Stimulated activated naive CD8-positive, alpha-beta T cell treated with anti-CD3 and anti-CD28 coated beads, Interleukin-15, amount 100 ng/mL, for 72 hours (primary cell): Measurements from ENCODE around the gene ANKRD22.

Experiments used
- ATAC-seq: fragments of 150-1000 bp; cut with Tn5 transposase; 2 replicates; pipeline ENCODE4 v1.10.0; 2021; ENCODE audit warnings: mild to moderate bottlenecking, moderate library complexity
- DNase-seq, 2 donors: peaks; one replicate each; pipeline ENCODE4 v3.0.0; 2021 to 2022
- H3K27ac Mint-ChIP-seq, 2 donors: one replicate each; pipeline ENCODE4 v1.8.0; 2022; ENCODE audit warnings: mild to moderate bottlenecking in 2 of 2, mixed read lengths in 2 of 2, moderate library complexity in 2 of 2
- H3K27me3 Mint-ChIP-seq: one replicate; pipeline ENCODE4 v1.8.0; 2022; ENCODE audit warnings: mixed read lengths
- H3K4me1 Mint-ChIP-seq: one replicate; pipeline ENCODE4 v1.8.0; 2022; ENCODE audit warnings: mild to moderate bottlenecking, mixed read lengths
- H3K4me3 Mint-ChIP-seq, 2 donors: one replicate each; pipeline ENCODE4 v1.8.0; 2022; ENCODE audit warnings: mild to moderate bottlenecking in 2 of 2, mixed read lengths in 2 of 2, moderate library complexity in 1 of 2
- H3K9me3 Mint-ChIP-seq, 2 donors: one replicate each; pipeline ENCODE4 v1.8.0; 2022; ENCODE audit warnings: mixed read lengths in 2 of 2

The ANKRD22 gene

GRCh38 chr10:88833156-88833555 is 18.5 kb downstream of the ANKRD22 start:
- no peak for ATAC-seq
- no peak overlapping the region for H3K4me3 Mint-ChIP-seq
- H3K27ac Mint-ChIP-seq = no peak overlapping the region
- H3K9me3 Mint-ChIP-seq = no peaks in the 10 kb centered on the region
- H3K27me3 Mint-ChIP-seq = no peaks in the 10 kb centered on the region
- peaks cover 47% of the 10 kb centered on the region for H3K4me1 Mint-ChIP-seq
- no peak for DNase-seq

- ATAC-seq (no peak), DNase-seq (no peak)
- H3K4me1 Mint-ChIP-seq = peaks cover 55% of the 10 kb centered on the region
- H3K27ac Mint-ChIP-seq = no peak overlapping the region
- H3K9me3 Mint-ChIP-seq = no peaks in the 10 kb centered on the region
- H3K27me3 Mint-ChIP-seq = no peaks in the 10 kb centered on the region
- no peak overlapping the region for H3K4me3 Mint-ChIP-seq
Observed at GRCh38 chr10:88832376-88832775, 19.3 kb downstream of the ANKRD22 start.

- no peaks in the 10 kb centered on the region for H3K27me3 Mint-ChIP-seq
- peak; percentile 67 for ATAC-seq
- peaks cover 0 to 6% of the 10 kb centered on the region in 2 donors for H3K9me3 Mint-ChIP-seq
- peak overlapping the region; percentile 11 to 49 for H3K4me3 Mint-ChIP-seq
- H3K27ac Mint-ChIP-seq = peak overlapping the region in 1 of 2 donors; percentile 42
- DNase-seq = peak in 1 of 2 donors; percentile 55
- peaks cover 62% of the 10 kb centered on the region for H3K4me1 Mint-ChIP-seq
Observed at GRCh38 chr10:88831709-88832108, 19.9 kb downstream of the ANKRD22 start.

DNA sequence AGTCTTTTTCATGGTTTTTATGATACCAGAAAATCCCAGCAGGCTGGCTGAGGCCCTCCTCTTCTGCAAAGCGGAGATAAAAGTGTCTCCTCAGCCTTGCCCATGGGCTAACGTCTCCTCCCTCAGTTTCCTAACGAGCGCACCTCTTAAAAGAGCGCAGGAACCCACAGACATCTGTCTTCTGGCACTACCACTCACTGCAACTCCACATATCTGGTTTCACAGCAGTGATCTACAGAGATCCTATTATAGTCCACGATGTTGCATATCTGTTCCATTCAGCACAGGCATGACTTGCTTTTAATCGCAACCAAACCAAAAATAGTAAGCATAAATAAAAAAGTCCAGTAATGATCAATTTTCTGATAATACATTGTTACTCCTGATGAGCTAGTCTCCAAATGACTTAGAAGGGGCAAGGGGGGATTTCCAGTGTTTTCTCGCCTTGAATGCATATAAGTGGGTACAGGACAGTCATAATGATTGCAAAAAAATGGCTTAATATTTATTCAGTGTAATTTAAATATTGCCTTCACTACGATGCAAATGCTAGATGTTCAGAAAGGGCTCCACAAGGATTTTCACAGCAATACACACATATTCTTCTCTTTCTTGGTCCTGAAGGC is 20.9 kb downstream of the ANKRD22 start:
- peaks cover 0 to 12% of the 10 kb centered on the region in 2 donors for H3K9me3 Mint-ChIP-seq
- H3K27ac Mint-ChIP-seq = no peak overlapping the region
- H3K27me3 Mint-ChIP-seq = no peaks in the 10 kb centered on the region
- peaks cover 71% of the 10 kb centered on the region for H3K4me1 Mint-ChIP-seq
- peak overlapping the region; percentile 49 to 52 for H3K4me3 Mint-ChIP-seq
- peak; percentile 55 for ATAC-seq
- peak in 1 of 2 donors; percentile 21 for DNase-seq

DNA sequence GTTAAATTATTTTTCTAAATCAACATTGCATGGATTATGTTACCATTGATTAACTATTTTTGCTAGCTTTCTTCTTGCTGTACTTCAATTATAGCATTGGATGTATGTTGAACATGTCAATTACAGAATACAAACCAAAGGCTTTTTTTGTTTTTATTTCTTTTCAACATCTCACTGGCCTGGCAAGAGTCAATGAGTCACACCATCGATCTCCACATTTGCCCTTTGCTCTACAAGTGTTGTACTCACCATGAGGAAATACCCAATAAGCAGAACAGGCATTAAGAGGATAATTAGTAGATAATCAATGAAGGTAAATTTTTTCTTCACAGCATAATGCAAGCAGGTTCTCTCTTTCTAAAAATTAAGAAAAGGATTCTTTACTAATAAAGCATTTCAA is 23.3 kb downstream of the ANKRD22 start:
- DNase-seq (no peak), ATAC-seq (no peak)
- no peaks in the 10 kb centered on the region for H3K27me3 Mint-ChIP-seq
- H3K4me1 Mint-ChIP-seq = peaks cover 84% of the 10 kb centered on the region
- H3K27ac Mint-ChIP-seq = peak overlapping the region in 1 of 2 donors; percentile 36
- H3K9me3 Mint-ChIP-seq = peaks cover 5 to 12% of the 10 kb centered on the region in 2 donors
- H3K4me3 Mint-ChIP-seq = peak overlapping the region in 1 of 2 donors; percentile 5

DNA sequence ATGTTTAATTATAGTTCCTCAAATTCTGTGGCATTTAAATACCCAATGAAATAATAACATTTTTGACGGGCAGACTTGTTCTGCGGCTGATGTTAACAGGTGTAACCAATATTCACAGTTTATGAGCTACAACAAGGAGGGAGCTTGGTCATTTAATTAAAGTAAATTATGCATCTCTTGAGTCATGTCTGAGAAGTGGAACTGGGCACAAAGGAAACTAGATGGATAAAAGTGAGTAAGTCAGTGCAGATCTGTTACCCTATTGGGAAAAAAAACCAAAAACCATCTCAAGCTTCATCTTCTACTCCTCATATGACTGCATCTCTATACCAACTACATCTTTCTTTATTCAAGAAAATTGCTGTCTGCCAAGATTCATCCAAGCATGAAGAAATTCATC is 24.0 kb downstream of the ANKRD22 start:
- Mint-ChIP-seq H3K4me1 (peaks cover 77% of the 10 kb centered on the region), H3K9me3 (peaks cover 5 to 12% of the 10 kb centered on the region in 2 donors), H3K27me3 (no peaks in the 10 kb centered on the region), H3K4me3 (no peak overlapping the region), H3K27ac (no peak overlapping the region)
- ATAC-seq = peak; percentile 63
- no peak for DNase-seq

- DNase-seq (no peak), ATAC-seq (no peak)
- no peaks in the 10 kb centered on the region for H3K27me3 Mint-ChIP-seq
- peaks cover 68% of the 10 kb centered on the region for H3K4me1 Mint-ChIP-seq
- H3K4me3 Mint-ChIP-seq = peak overlapping the region; percentile 25 to 55
- peak overlapping the region; percentile 69 to 80 for H3K27ac Mint-ChIP-seq
- peaks cover 5 to 12% of the 10 kb centered on the region in 2 donors for H3K9me3 Mint-ChIP-seq
Observed at GRCh38 chr10:88826388-88826787, 25.3 kb downstream of the ANKRD22 start.

- no peak for ATAC-seq
- no peak for DNase-seq
- Mint-ChIP-seq H3K27me3 (no peaks in the 10 kb centered on the region), H3K4me3 (no peak overlapping the region), H3K9me3 (peaks cover 0 to 5% of the 10 kb centered on the region in 2 donors), H3K27ac (no peak overlapping the region), H3K4me1 (peaks cover 28% of the 10 kb centered on the region)
Observed at GRCh38 chr10:88820748-88821401, 30.8 kb downstream of the ANKRD22 start.

DNA sequence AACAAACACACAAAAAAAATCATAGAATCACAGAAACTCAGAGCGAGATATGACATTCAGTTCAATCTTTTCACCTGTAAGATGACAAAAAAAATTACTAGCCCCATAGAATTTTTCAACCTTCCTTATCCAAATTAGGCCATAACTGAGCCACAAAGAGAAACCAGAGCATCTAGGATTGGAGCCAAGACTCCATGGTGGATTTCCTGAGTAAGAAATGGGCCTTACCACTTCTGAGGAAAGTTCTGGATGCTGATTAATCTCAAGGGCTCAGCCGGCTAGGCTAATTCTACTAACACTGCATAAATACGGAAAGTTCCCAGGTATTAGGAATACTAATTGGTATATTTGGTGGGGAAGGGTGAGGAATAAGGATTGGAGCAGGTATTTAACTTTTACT is 32.4 kb downstream of the ANKRD22 start:
- ATAC-seq (no peak), DNase-seq (no peak)
- H3K4me1 Mint-ChIP-seq = peaks cover 23% of the 10 kb centered on the region
- no peaks in the 10 kb centered on the region for H3K27me3 Mint-ChIP-seq
- peaks cover 0 to 5% of the 10 kb centered on the region in 2 donors for H3K9me3 Mint-ChIP-seq
- H3K4me3 Mint-ChIP-seq = no peak overlapping the region
- H3K27ac Mint-ChIP-seq = no peak overlapping the region

DNA sequence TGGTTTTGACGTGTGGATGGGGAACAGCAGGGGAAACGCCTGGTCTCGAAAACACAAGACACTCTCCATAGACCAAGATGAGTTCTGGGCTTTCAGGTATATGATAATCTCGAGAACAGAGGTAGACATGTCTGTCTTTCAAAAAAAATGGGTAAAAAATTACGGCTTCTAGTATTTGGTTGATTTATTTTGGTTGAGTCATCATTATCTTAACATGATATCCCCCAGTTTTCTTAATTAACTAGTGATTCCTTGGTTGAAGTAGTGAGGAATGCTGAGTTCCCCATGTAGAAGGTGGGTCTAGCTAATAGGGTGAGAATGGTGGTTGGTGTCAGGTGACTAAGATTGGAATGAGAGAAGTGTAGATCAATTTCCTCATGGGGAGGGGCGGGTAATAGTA is 38.4 kb downstream of the ANKRD22 start:
- H3K4me1 Mint-ChIP-seq = peaks cover 25% of the 10 kb centered on the region
- ATAC-seq (no peak), DNase-seq (no peak)
- no peak overlapping the region for H3K27ac Mint-ChIP-seq
- H3K4me3 Mint-ChIP-seq = no peak overlapping the region
- H3K27me3 Mint-ChIP-seq = no peaks in the 10 kb centered on the region
- no peaks in the 10 kb centered on the region for H3K9me3 Mint-ChIP-seq

GRCh38 chr10:88810196-88810961 is 41.3 kb downstream of the ANKRD22 start:
- ATAC-seq = peak; percentile 87
- peaks cover 19% of the 10 kb centered on the region for H3K4me1 Mint-ChIP-seq
- H3K4me3 Mint-ChIP-seq = no peak overlapping the region
- no peaks in the 10 kb centered on the region for H3K9me3 Mint-ChIP-seq
- peak overlapping the region in 1 of 2 donors; percentile 62 for H3K27ac Mint-ChIP-seq
- H3K27me3 Mint-ChIP-seq = no peaks in the 10 kb centered on the region
- peak in 1 of 2 donors; percentile 41 for DNase-seq

- H3K27ac Mint-ChIP-seq = no peak overlapping the region
- DNase-seq = no peak
- no peaks in the 10 kb centered on the region for H3K9me3 Mint-ChIP-seq
- H3K27me3 Mint-ChIP-seq = no peaks in the 10 kb centered on the region
- no peak overlapping the region for H3K4me3 Mint-ChIP-seq
- ATAC-seq = no peak
- H3K4me1 Mint-ChIP-seq = peaks cover 13% of the 10 kb centered on the region
Observed at GRCh38 chr10:88809621-88810020, 42.0 kb downstream of the ANKRD22 start.

GRCh38 chr10:88805924-88806323 is 45.7 kb downstream of the ANKRD22 start:
- DNase-seq (no peak), ATAC-seq (no peak)
- Mint-ChIP-seq H3K9me3 (no peaks in the 10 kb centered on the region), H3K4me3 (no peak overlapping the region), H3K27me3 (peaks cover 7% of the 10 kb centered on the region), H3K27ac (no peak overlapping the region), H3K4me1 (peaks cover 16% of the 10 kb centered on the region)

DNA sequence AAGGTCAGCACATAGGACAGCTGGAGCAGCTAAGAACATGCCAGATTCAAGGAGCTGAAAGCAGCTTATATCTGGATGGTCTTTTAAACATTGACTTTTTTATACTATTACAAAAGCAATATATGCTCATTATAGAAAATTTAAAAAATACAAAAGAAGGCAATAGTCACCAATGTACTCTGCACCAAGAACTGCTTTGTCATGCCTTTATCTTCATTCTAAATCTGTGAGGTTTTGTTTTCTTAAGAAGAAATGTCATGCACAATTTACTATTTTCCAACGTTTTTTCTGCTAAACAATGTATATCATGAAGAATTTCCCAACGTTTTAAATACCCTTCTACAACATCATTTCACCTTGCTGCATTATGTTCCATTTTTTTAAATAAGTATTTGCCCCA is 46.3 kb downstream of the ANKRD22 start:
- DNase-seq = no peak
- H3K27me3 Mint-ChIP-seq = peaks cover 7% of the 10 kb centered on the region
- no peaks in the 10 kb centered on the region for H3K9me3 Mint-ChIP-seq
- H3K4me1 Mint-ChIP-seq = peaks cover 16% of the 10 kb centered on the region
- no peak for ATAC-seq
- H3K27ac Mint-ChIP-seq = no peak overlapping the region
- H3K4me3 Mint-ChIP-seq = no peak overlapping the region

GRCh38 chr10:88804083-88804812 is 47.4 kb downstream of the ANKRD22 start:
- no peak overlapping the region for H3K4me3 Mint-ChIP-seq
- H3K27ac Mint-ChIP-seq = no peak overlapping the region
- H3K27me3 Mint-ChIP-seq = peaks cover 7% of the 10 kb centered on the region
- H3K9me3 Mint-ChIP-seq = no peaks in the 10 kb centered on the region
- DNase-seq (no peak), ATAC-seq (no peak)
- peaks cover 9% of the 10 kb centered on the region for H3K4me1 Mint-ChIP-seq
